Measurements from ENCODE around the gene LMNB1.
A peak's percentile ranks its signal among the peaks of the same experiment; 100 is the strongest.
"Not testable (repeated sequence)": the region's sequence is repeated elsewhere in the genome, so short reads cannot be mapped to it uniquely, and the experiment has no call there.

LMNB1 gene

DNA sequence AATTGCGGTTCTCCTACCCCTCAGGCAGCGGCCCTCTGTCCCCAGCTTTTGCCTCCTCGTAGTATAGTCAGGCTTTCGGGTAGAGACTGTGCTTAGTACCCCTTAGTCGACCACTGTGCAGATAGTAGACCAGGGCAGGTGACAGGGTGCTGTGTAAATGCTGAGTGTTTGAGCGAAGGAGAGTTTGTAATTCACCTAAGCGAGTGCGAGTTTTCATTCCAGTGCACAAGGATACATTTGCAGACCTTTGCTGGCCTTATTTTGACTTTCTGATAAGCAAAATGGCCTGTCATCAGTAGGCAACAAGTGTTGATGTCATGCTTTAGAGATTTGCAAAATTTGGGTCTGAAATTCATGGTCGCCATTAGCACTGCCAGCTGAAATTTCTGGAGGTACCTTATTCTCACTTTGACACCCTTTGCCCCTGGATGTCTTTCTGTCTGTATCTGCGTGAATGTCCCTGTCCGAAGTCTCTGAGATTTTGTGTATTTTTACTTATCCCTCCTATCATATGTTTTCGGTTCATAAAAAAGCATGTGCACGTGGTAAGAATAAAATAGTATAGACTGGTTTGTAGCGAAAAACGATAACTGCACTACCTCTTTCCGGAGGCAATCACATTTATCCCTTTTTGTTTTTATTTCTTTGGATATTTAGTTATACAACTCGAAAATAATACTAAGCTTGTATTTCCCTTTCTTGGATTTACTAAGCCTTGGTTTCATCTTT lies 1.9 kb downstream of the LMNB1 start:
- DNase-seq (ENCODE audit: low read depth): no peak

DNA sequence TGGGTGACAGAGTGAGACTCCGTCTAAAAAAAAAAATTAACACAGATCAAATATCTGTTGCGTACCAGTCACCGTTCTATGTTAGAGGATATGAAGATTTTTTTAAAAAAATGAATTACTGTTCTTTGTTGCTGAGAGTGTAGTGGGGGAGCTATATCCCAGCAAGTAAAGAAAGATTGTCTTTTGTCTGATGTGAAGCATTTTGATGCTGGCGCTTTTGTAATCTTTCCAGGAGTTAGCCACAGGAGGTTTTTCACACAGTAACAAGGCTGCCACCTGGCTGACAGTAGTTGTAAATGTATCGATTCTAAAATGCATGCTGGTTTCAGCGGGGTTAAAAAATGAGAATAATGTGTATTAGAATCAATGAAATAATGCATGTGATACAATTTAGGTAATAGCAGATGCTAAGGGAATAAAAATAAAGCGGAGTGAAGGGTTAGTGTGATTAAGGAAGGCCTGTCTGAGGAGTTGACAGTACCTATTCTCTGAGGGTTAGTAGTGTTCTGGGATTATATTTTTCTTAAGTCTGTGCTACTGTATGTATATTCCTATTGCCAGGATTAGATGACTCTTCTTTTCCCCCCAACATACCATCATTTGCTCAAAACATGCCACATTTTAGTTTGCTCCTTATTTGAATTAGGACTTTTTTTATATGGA lies 3.4 kb downstream of the LMNB1 start:
- DNase-seq (ENCODE audit: low read depth): peak; percentile 43

DNA sequence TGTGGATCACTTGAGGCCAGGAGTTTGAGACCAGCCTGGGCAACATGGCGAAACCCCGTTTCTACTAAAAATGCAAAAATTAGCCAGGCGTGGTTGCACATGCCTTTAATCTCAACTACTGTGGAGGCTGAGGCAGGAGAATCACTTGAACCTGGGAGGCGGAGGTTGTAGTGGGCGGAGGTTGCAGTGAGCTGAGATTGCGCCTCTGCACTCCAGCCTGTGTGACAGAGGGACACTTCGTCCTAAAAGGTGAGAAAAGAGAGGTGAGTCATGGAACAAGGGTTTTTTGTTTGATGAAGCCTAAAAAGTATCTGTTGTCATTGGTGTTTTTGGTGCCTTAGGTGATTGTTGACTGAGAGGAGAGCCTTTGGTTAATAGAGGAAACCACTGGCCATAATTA lies 11.5 kb downstream of the LMNB1 start:
- DNase-seq (ENCODE audit: low read depth): not testable (repeated sequence)

DNA sequence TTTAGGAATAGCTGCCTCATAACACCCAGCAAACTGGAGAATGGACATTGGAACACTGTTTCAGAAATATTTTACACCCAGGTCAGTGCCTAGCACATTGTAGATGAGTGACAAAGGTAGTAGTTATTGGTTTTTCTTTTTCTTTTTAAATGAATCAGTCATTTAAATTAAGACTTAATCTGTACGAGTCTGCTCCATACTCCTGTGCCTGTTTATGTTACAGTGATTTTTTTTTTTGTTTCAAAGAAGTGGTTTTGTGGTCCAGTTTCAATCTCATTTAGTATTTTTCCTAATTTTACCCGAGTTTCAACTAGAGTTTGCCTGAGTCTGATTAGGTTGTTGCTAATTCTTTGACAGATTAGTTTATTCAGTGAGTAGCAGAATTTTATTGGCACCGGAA lies 16.2 kb downstream of the LMNB1 start:
- no peak for DNase-seq (ENCODE audit: low read depth)

DNA sequence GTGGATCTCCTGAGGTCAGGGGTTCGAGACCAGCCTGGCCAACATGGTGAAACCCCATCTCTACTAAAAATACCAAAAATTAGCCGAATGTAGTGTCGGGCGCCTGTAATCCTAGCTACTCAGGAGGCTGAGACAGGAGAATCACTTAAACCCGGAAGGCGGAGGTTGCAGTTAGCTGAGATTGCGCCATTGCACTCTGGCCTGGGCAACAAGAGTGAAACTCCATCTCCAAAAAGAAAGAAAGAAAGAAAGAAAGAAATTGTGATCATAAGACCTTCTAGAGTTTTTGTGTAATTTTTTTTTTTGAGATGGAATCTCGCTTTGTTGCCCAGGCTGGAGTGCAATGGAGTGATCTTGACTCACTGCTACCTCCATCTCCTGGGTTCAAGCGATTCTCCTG lies 16.7 kb downstream of the LMNB1 start:
- not testable (repeated sequence) for DNase-seq (ENCODE audit: low read depth)

DNA sequence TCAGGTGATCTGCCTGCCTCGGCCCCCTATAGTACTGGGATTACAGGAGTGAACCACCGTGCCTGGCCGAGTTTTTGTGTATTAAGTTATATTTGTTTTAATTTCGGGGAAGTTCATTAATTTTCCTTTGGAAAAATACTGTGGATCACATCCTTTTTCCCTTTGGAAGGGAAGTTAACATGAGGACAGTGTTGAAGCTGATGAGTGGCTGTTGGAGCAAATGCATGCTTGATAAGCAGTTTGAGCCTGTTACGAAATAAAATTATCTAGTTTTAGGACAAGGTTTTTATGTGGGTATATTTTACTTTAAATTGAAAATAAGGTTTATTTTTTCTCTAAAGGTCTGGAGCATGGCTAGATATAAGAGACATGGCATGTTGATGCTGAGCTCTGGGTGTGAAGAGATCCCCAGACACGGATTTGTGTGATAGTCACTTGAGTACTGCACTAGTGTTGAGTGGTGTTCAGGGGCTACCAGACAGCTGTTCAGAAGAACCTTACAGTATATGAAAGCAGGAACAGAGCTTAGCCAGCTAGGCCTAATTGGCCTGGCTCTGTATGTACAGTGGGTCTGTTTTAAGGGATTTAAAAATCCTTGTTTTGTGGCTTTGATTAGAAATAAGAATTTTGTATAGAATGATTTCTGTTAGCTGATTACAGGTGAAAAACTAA lies 17.4 kb downstream of the LMNB1 start:
- no peak for DNase-seq (ENCODE audit: low read depth)

DNA sequence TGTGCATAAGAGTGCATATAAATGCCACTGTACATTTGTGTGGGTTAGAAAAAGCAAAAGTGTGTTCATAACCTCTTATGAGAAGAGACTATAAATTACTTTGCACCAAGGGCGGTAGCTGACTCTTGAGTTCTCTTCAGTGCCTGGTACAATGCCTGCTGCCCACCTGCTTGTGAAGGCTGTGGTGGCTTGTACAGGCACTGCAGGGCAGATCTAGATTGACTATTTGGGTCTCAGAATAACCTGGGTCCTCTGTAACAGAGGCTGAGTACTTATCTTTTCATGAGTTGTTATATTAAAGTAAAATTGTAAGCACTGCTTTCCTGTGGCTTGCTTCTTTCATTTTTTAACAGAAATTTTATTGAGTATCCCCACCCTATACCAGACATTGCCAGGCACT lies 22.8 kb downstream of the LMNB1 start:
- DNase-seq (ENCODE audit: low read depth): no peak

DNA sequence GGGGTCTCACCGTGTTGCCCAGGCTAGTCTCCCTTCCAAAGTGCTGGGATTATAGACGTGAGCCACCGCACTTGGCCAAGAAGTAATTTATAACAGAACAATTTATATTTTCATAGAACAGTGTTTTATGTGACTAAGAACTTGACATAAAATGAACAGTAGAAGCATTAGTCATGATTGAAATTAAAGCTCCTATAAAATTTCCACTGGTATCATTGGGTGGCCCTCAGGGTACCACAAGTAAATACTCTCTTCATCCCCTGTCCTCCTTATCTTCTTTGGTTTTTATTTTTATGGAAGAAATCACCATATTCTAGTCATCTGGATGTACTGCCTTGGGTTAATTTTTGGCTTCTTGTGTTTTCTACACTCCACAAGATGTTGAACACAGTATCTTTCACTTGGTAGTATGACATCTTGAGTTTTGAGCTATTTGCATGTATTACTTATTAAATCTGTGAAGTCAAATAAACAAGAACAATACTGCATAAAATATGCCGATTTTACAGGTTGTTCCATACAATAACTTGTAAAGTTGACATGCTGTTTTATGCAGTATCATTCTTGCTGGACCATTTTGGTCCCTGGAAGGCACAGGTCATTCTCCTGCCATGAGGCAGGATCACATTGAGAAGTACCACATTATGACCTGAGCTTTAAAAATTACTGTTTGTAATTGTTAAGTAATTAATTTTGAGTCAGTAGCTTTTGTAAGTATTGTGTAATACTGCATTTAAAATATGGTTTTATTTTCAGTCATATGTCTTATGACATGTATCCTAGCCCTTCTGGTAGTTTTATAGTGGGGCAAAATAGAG lies 24.4 kb downstream of the LMNB1 start:
- DNase-seq (ENCODE audit: low read depth): no peak

DNA sequence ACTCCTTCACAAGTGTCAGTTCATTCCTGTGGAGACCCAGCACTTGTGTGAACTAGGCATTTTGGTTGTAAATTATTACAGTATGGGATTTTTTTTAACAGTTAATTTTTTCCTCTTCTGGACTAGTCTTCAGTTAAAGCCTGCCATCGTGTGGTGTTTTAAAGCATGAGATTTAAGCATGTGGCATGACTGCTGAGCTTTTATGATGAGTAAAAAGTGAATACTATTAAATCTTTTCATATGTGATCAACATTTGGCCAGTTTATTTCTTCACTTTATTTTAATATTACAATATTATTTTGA lies 25.0 kb downstream of the LMNB1 start:
- DNase-seq (ENCODE audit: low read depth): no peak

DNA sequence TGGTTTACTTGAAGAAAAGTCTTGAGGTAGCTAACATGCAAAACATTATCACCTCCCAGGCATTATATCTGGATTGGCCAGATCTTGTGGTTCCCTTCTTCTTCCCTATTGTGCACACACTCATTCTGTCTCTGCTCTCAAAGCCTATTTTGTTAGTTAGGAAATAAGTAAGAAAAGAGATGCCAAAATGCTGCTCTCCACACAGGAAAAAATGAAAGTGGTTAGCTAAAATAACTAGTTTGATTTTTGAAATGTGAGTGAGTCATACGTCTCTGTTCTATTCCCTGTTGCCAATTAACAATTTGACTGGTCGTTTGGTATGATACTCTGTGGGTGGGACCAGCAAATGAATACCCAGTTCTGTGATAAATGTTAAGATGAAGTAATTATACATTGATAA lies 28.1 kb downstream of the LMNB1 start:
- DNase-seq (ENCODE audit: low read depth): no peak

DNA sequence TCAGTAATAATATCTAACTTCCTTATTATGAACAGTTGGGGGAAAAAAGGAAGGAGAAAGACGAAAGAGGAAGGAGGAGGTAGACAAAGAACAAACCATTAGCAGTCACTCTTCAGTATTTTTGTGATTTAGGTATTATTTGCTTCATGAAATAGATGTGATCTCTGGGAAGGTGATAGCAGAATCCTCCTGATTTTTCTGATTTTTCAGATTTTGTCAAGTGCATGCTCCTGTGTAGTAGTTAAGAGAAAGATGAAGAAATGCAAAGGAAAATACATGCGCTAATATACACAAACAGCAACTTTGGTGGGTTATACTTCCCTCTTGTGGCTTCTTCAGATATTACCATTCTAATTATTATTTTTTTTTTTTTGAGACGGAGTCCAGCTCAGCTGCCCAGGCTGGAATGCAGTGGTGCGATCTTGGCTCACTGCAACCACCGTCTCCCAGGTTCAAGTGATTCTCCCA lies 31.6 kb downstream of the LMNB1 start:
- no peak for DNase-seq (ENCODE audit: low read depth)

DNA sequence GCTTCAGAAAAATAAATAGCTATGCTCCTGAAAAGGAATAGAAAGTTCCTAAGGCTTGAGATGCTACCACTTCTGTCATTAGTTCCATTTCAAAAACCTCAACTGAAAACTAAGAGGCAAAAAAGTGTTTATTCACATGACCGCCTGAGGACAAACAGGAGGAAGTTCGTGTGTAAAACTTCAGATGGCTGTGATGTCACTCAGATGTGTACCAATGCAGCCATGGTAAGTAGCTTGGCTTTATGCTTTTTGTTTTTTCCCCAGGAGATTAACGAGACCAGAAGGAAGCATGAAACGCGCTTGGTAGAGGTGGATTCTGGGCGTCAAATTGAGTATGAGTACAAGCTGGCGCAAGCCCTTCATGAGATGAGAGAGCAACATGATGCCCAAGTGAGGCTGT lies 33.0 kb downstream of the LMNB1 start:
- DNase-seq (ENCODE audit: low read depth): no peak

DNA sequence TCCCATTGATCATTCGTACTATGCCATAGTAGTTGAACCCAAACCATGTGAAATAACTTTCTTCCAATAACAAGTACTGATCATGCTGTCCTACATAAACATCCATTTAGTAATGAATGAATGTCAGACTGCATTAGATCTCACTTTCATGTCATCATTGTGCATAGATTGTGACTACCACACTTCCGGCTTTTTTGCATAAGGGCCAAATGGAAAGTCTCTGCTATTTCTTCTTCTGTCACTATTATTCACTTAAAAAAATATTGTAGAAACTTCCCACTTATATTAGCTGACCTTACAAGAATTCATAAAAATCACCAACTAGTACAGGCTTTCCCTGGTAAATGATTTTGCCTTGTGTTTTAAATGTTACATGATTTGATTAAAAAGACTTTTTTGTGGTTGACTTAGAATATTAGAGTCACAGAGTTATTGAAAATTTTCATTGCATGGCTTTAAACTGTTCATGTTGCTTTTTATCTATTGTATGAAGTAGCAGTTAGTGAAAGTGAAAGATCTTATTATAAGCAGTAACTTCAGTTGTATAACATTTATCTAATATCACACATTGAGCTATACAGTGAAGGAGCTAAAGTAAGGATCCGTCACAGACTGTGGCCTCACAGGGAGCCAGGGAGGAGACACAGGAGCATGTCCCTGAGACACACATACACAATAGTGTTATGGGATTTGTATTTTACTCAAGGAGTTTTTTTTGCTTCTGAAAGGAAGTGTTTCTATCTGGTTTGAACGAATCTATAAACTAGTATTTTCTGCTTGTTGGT lies 33.9 kb downstream of the LMNB1 start:
- DNase-seq (ENCODE audit: low read depth): no peak

DNA sequence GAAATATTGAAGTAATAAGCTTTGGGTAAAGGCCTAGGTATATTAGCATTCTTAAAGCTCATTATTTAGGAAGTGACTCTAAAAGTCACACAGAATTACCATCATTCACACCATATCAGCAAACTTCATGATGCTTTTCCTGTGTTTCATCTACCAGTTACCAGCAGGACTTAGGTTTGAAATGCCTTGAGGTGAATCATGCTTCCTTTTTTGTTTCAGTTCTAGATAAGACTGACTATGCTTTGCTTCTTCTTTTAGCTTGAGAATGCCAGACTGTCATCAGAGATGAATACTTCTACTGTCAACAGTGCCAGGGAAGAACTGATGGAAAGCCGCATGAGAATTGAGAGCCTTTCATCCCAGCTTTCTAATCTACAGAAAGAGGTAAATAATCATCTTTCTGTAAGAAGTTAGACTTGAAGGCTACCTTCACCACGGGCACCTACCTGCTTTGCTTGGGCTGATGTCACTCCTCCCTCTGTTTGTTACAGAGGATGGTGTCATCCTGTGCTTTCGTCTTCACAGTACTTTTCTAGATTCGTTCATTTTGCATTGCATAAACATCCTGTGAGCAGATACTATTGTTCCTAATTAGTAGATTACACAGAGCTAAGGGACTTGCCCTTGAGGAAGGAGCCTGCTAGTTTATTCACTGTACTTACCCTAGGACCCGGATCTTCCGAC lies 34.7 kb downstream of the LMNB1 start:
- no peak for DNase-seq (ENCODE audit: low read depth)

DNA sequence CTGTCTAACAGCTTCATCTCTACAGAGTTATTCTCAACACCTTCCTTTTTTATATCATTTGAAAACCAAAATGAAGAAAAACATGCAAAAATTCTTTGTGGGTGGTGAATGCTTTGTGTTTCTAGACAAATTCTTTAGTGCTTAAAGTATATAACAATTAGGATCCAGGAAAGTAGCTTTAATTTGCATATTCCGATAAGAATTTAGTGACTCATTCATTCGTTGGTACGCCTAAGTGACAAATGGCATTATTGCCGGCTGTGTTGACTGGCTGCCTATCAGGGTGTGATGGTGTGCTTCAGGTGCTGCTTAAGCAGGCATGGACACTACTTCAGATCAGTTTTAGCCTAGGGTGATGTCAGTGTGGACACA lies 35.2 kb downstream of the LMNB1 start:
- DNase-seq (ENCODE audit: low read depth): no peak

DNA sequence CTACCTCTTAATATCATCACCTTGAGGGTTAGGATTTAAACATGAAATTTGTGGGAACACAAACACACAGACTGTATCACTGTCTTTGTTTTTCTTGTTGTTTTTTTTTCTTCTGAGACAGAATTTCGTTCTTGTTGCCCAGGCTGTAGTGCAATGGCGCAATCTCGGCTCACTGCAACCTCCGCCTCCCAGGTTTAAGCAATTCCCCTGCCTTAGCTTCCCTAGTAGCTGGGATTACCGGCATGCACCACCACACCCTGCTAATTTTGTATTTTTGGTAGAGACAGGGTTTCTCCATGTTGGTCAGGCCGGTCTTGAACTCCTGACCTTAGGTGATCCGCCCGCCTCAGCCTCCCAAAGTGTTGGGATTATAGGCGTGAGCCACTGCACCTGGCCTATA lies 36.9 kb downstream of the LMNB1 start:
- DNase-seq (ENCODE audit: low read depth): not testable (repeated sequence)

DNA sequence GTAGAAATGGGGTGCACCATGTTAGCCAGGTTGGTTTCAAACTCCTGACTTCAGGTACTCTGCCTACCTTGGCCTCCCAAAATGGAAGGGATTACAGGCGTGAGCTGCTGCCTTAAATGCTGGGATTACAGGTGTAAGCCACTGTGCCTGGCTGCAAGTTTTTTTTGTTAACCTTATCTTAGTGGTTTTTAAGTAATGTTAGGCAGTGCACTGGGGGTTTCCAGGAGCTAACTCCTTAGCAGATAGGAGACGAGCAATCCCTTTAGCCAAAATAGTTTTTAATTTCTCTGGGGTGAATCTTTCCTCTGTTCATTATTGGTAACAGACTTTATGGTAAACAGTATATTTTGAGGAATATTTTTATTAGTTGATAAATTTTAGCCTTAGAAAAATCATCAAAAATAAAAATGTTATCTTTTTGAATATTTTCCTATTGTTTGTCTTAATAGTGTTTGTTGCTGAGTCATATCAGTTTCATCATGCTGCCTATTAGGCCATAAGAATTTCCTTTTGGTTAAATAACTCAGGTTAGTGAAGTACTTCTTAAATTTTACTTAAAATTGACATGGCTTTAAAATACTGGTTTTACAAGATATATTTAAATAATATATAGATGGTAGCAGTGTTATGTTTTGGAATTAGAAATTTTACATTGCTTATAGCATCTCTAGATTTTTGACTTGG lies 37.9 kb downstream of the LMNB1 start:
- DNase-seq (ENCODE audit: low read depth): no peak

DNA sequence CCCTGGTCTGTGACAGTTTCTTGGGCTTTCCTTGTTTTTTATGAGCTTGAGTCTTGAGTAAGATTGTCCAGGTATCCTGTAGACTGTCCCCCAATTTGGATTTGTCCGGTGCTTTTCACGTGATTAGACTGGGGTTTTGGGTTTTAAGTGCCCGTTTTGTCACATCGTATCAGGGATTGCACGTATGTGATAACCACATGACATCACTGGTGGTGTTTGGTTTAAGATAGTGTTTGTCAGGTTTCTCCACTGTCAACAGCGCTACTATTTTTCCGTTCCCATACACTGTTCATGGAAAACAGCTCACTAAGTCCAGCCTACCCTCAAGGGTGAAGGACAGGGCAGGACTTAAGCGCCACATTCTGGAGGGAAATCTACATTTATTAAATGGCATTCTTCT lies 39.7 kb downstream of the LMNB1 start:
- DNase-seq (ENCODE audit: low read depth): no peak

DNA sequence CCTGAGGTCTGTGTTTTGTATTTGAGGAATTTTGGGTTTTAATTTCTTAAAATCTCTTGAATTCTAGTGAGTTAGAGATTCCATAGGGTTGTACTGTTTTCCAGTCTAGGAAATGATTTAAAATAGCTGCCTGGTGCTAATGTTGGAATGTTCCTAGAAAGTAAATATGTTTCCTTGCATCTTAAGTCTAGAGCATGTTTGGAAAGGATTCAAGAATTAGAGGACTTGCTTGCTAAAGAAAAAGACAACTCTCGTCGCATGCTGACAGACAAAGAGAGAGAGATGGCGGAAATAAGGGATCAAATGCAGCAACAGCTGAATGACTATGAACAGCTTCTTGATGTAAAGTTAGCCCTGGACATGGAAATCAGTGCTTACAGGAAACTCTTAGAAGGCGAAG lies 41.8 kb downstream of the LMNB1 start:
- DNase-seq (ENCODE audit: low read depth): no peak

DNA sequence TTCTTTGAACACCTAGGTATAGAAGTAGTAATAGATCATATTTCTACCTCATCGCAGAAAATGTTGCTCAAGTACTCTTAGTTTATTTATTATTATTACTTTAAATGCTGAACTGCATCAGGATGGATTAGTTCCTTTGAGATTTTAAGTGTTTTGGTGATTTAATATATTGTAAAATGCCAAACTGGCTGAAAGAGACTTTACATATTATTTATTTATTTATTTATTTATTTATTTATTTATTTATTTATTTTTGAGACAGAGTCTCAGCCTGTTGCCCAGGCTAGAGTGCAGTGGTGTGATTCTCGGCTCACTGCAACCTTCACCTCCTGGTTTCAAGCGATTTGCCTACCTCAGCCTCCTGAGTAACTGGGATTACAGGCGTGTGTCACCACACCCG lies 42.3 kb downstream of the LMNB1 start:
- DNase-seq (ENCODE audit: low read depth): no peak

Measured in stimulated activated CD4-positive, alpha-beta T cell treated with anti-CD3 and anti-CD28 coated beads, Interleukin-2, amount 100 ng/mL, for 4 hours (primary cell).